HCT116 (cell line): ENCODE data around the gene TAS1R2. TPM values are rescaled to one million over a fixed set of nuclear protein-coding genes. Genes with fewer than 3 reads are reported as not detected.

Experiments used
- ATAC-seq: fragments of 200-7000 bp; cut with Tn5 transposase; 2 replicates; pipeline ENCODE4 v1.9.1; 2020; ENCODE audit warnings: mild to moderate bottlenecking, moderate library complexity
- BruUV-seq: library from RNA; stranded (reverse); fragments of 400-500 nt; replicated peaks from 2 replicates; lab custom pipeline; 2021; lab: Mats Ljungman, UMichigan
- CTCF ChIA-PET: fragments of 300-600 bp; sonication (Branson Sonifier 250); formaldehyde crosslinking; loops from one replicate; lab custom pipeline; 2021; ENCODE audit warnings: antibody characterized with exemption; lab: Charles Lee
- POLR2A ChIA-PET: fragments of 300-600, 350-600 bp; sonication (Branson Sonifier 250); formaldehyde crosslinking; loops from one replicate; lab custom pipeline; 2021; ENCODE audit warnings: antibody characterized with exemption; lab: Charles Lee
- RAD21 ChIA-PET, 2 experiments: fragments of 300-600 bp; sonication (Branson Sonifier 250); formaldehyde crosslinking; loops; one replicate each; lab custom pipeline; 2023; ENCODE audit warnings: low total read pairs in 2 of 2; ENCODE audit not compliant: uncharacterized antibody in 2 of 2, unreplicated experiment in 2 of 2, low non-redundant PET in 1 of 2; lab: Charles Lee
- DNase-seq: peaks from one replicate; pipeline ENCODE4 v3.0.0-alpha.2; 2010; ENCODE audit warnings: low read depth, low spot score
- H2AFZ ChIP-seq: fragments of 200-600 bp; shearing (Covaris generic), sonication (generic); 2 replicates; pipeline ENCODE4 v1.6.1; 2017; ENCODE audit warnings: low read depth, mixed run types, mixed read lengths, antibody characterized with exemption, low read length; ENCODE audit not compliant: poor library complexity, severe bottlenecking
- H3K27ac ChIP-seq: 2 replicates; pipeline ENCODE4 v1.5.1; 2012; ENCODE audit warnings: low read depth, low read length
- H3K27me3 ChIP-seq: fragments of 200-600 bp; sonication (generic); 2 replicates; pipeline ENCODE4 v1.6.1; 2016; ENCODE audit warnings: mixed run types, low read length, mixed read lengths; ENCODE audit not compliant: insufficient read depth
- H3K36me3 ChIP-seq, 2 experiments: fragments of 200-500 bp in 1 of 2; fragments of 200-600 bp in 1 of 2; sonication (Bioruptor generic) in 1 of 2; sonication (generic) in 1 of 2; 2 replicates each; pipeline versions ENCODE4 v1.5.1 to v1.6.1; 2014 to 2016; ENCODE audit warnings: low read length in 2 of 2, inconsistent platforms in 1 of 2, mixed read lengths in 1 of 2, mixed run types in 1 of 2; ENCODE audit not compliant: insufficient read depth in 2 of 2, control insufficient read depth in 1 of 2
- H3K4me1 ChIP-seq, 2 experiments: fragments of 200-600 bp in 1 of 2; sonication (generic) in 1 of 2; 2 replicates each; pipeline versions ENCODE4 v1.5.1 to v1.6.1; 2012 to 2017; ENCODE audit warnings: low read length in 2 of 2, inconsistent platforms in 1 of 2, mild to moderate bottlenecking in 1 of 2, mixed read lengths in 1 of 2, mixed run types in 1 of 2, moderate library complexity in 1 of 2; ENCODE audit not compliant: insufficient read depth in 2 of 2, control insufficient read depth in 1 of 2
- H3K4me2 ChIP-seq: fragments of 200-600 bp; sonication (generic); 2 replicates; pipeline ENCODE4 v1.6.1; 2017; ENCODE audit warnings: mixed run types, low read length, mixed read lengths
- H3K4me3 ChIP-seq, 2 experiments: fragments of 200-600 bp in 1 of 2; sonication (generic) in 1 of 2; replicated peaks in 1 of 2; 2 replicates each; pipeline ENCODE4 v1.5.1; 2011 to 2016; ENCODE audit warnings: low read length in 2 of 2, control low read depth in 1 of 2, low read depth in 1 of 2, mild to moderate bottlenecking in 1 of 2, mixed read lengths in 1 of 2, mixed run types in 1 of 2
- H3K79me2 ChIP-seq: fragments of 200-600 bp; sonication (generic); 2 replicates; pipeline ENCODE4 v1.6.1; 2017; ENCODE audit warnings: mild to moderate bottlenecking, mixed run types, low read length, moderate library complexity, mixed read lengths; ENCODE audit not compliant: insufficient read depth
- H3K9ac ChIP-seq: fragments of 200-600 bp; sonication (generic); 2 replicates; pipeline ENCODE4 v1.6.1; 2016; ENCODE audit warnings: low read length, mixed read lengths
- H3K9me2 ChIP-seq: fragments of 200-600 bp; sonication (generic), shearing (Covaris generic); 2 replicates; pipeline ENCODE4 v1.6.1; 2017; ENCODE audit warnings: mixed run types, mild to moderate bottlenecking, moderate library complexity; ENCODE audit not compliant: insufficient read depth
- H3K9me3 ChIP-seq, 2 experiments: fragments of 200-500 bp in 1 of 2; fragments of 200-600 bp in 1 of 2; sonication (Bioruptor generic) in 1 of 2; sonication (generic) in 1 of 2; 2 replicates each; pipeline ENCODE4 v1.6.1; 2014 to 2017; ENCODE audit warnings: low read length in 2 of 2, mixed read lengths in 2 of 2, inconsistent platforms in 1 of 2, low read depth in 1 of 2, mild to moderate bottlenecking in 1 of 2, mixed run types in 1 of 2, moderate library complexity in 1 of 2; ENCODE audit not compliant: control insufficient read depth in 1 of 2, insufficient read depth in 1 of 2
- H4K20me1 ChIP-seq: fragments of 200-600 bp; sonication (generic), shearing (Covaris generic); 2 replicates; pipeline ENCODE4 v1.6.1; 2017; ENCODE audit warnings: mixed run types, mild to moderate bottlenecking, moderate library complexity; ENCODE audit not compliant: insufficient read depth
- CBX3 ChIP-seq: IDR thresholded peaks from 2 replicates; pipeline ENCODE4 v1.6.1; 2012; ENCODE audit warnings: low read depth
- CEBPB ChIP-seq: IDR thresholded peaks from 2 replicates; pipeline ENCODE4 v1.6.1; 2012; ENCODE audit warnings: low read depth
- EGR1 ChIP-seq: IDR thresholded peaks from 2 replicates; pipeline ENCODE4 v1.6.1; 2012; ENCODE audit warnings: low read depth
- ELF1 ChIP-seq: IDR thresholded peaks from 2 replicates; pipeline ENCODE4 v1.6.1; 2012; ENCODE audit warnings: low read depth, borderline replicate concordance
- EZH2 ChIP-seq: fragments of 200-600 bp; sonication (generic); IDR thresholded peaks from 2 replicates; pipeline ENCODE4 v1.6.1; 2017; ENCODE audit warnings: antibody characterized with exemption, mixed run types
- EZH2phosphoT487 ChIP-seq: fragments of 200-600 bp; IDR thresholded peaks from 2 replicates; pipeline ENCODE4 v1.6.1; 2018; ENCODE audit warnings: antibody characterized with exemption, borderline replicate concordance
- FOSL1 ChIP-seq: IDR thresholded peaks from 2 replicates; pipeline ENCODE4 v1.6.1; 2012; ENCODE audit warnings: low read depth
- JUND ChIP-seq: IDR thresholded peaks from 2 replicates; pipeline ENCODE4 v1.6.1; 2012
- POLR2A ChIP-seq: IDR thresholded peaks from 2 replicates; pipeline ENCODE4 v1.7.0; 2011; ENCODE audit warnings: borderline replicate concordance; ENCODE audit not compliant: insufficient read depth, insufficient read length; ENCODE audit errors: extremely low read depth
- RAD21 ChIP-seq: IDR thresholded peaks from 2 replicates; pipeline ENCODE4 v1.6.1; 2012; ENCODE audit warnings: low read depth, mild to moderate bottlenecking
- SIN3A ChIP-seq: IDR thresholded peaks from 2 replicates; pipeline ENCODE4 v1.6.1; 2012; ENCODE audit warnings: low read depth
- SP1 ChIP-seq: IDR thresholded peaks from 2 replicates; pipeline ENCODE4 v1.6.1; 2012; ENCODE audit warnings: low read depth
- TCF7L2 ChIP-seq: IDR thresholded peaks from 2 replicates; pipeline ENCODE4 v1.7.0; 2011; ENCODE audit warnings: borderline replicate concordance, inconsistent platforms; ENCODE audit not compliant: insufficient read depth, insufficient read length; ENCODE audit errors: extremely low read depth
- YY1 ChIP-seq: IDR thresholded peaks from 2 replicates; pipeline ENCODE4 v1.6.1; 2011; ENCODE audit warnings: low read length, low read depth, moderate library complexity, mild to moderate bottlenecking; ENCODE audit not compliant: insufficient replicate concordance; ENCODE audit errors: extremely low read depth
- ZNF274 ChIP-seq: fragments of 200-500 bp; sonication (Bioruptor generic); IDR thresholded peaks from 2 replicates; pipeline ENCODE4 v1.6.1; 2014; ENCODE audit warnings: mild to moderate bottlenecking, low read depth, low read length, inconsistent platforms
- intact Hi-C: fragments of 100-400 bp; cut with micrococcal nuclease; formaldehyde crosslinking; loops from 2 replicates; pipeline ENCODE4 v1.10.0; 2022
- total RNA-seq: library from RNA; stranded (reverse); gene quantifications from one replicate; pipeline ENCODE4 v1.2.1, GENCODE V29; 2021; ENCODE audit not compliant: unreplicated experiment
- TF ChIP-seq, protein P1 (sequence below): IDR thresholded peaks from 2 replicates; pipeline ENCODE4 v1.6.1; 2012
- TF ChIP-seq, protein P2 (sequence below), 3 experiments: fragments of 200-600 bp in 1 of 3; sonication (generic) in 1 of 3; IDR thresholded peaks in 2 of 3; conservative IDR thresholded peaks in 1 of 3; 2 replicates each; pipeline ENCODE4 v1.5.1; 2012 to 2017; ENCODE audit warnings: low read depth in 2 of 3, low read length in 2 of 3, antibody characterized with exemption in 1 of 3, borderline replicate concordance in 1 of 3, control low read depth in 1 of 3, mild to moderate bottlenecking in 1 of 3, mixed read lengths in 1 of 3, mixed run types in 1 of 3, moderate library complexity in 1 of 3; ENCODE audit not compliant: insufficient read depth in 1 of 3
- TF ChIP-seq, protein P3 (sequence below): IDR thresholded peaks from 2 replicates; pipeline ENCODE4 v1.6.1; 2012; ENCODE audit warnings: low read depth
- TF ChIP-seq, protein P4 (sequence below): IDR thresholded peaks from 2 replicates; pipeline ENCODE4 v1.6.1; 2011; ENCODE audit warnings: mild to moderate bottlenecking, low read length, moderate library complexity; ENCODE audit not compliant: insufficient replicate concordance; ENCODE audit errors: extremely low read depth
- TF ChIP-seq, protein P5 (sequence below): IDR thresholded peaks from 2 replicates; pipeline ENCODE4 v1.6.1; 2012

The TAS1R2 gene
- total RNA-seq, 1 experiment from 2014 or later: not detected

DNA sequence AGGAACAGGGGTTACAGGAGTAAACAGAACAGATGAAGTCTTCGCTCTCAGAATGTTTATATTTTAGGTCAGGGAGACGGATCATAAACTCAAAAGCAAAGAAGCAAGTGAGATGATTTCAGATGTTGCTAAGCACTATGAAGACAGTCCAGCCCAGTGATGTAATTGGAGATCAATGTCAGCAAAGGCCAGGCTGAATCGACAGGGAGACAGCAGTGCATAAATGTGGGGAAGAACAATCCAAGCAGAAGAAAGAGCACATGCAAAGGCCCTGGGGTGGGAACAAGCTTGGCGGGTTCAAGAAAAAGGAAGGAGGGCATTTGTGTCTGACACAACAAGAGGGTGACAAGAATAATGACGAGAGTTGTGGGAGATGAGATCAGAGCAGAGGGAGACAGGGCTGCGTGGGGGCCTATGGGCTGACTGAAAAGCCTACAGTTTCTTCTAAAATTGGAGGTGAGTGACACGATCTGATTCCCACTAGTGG is 47.0 kb downstream of the TAS1R2 start:
- H2AFZ ChIP-seq: no peak overlapping the region
- DNase-seq: no peak
- H3K79me2 ChIP-seq: no peaks in the 10 kb centered on the region
- no peak overlapping the region for H3K9ac ChIP-seq
- H3K4me1 ChIP-seq: no peaks in the 10 kb centered on the region
- no peaks in the 10 kb centered on the region for H3K9me2 ChIP-seq
- H3K4me2 ChIP-seq: no peak overlapping the region
- no peaks in the 10 kb centered on the region for H3K36me3 ChIP-seq
- no peak overlapping the region for H3K4me3 ChIP-seq
- ATAC-seq: no peak
- H3K27me3 ChIP-seq: no peaks in the 10 kb centered on the region
- no TSS peak for BruUV-seq
- TF ChIP-seq SP1 (no peak), TCF7L2 (no peak), CBX3 (no peak), YY1 (no peak), JUND (no peak), EZH2phosphoT487 (no peak), RAD21 (no peak), ZNF274 (no peak), EGR1 (no peak), ELF1 (no peak), POLR2A (no peak), EZH2 (no peak), CEBPB (no peak), SIN3A (no peak), FOSL1 (no peak)
- TF ChIP-seq, protein P1, sequence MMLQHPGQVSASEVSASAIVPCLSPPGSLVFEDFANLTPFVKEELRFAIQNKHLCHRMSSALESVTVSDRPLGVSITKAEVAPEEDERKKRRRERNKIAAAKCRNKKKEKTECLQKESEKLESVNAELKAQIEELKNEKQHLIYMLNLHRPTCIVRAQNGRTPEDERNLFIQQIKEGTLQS: no peak
- TF ChIP-seq, protein P2, sequence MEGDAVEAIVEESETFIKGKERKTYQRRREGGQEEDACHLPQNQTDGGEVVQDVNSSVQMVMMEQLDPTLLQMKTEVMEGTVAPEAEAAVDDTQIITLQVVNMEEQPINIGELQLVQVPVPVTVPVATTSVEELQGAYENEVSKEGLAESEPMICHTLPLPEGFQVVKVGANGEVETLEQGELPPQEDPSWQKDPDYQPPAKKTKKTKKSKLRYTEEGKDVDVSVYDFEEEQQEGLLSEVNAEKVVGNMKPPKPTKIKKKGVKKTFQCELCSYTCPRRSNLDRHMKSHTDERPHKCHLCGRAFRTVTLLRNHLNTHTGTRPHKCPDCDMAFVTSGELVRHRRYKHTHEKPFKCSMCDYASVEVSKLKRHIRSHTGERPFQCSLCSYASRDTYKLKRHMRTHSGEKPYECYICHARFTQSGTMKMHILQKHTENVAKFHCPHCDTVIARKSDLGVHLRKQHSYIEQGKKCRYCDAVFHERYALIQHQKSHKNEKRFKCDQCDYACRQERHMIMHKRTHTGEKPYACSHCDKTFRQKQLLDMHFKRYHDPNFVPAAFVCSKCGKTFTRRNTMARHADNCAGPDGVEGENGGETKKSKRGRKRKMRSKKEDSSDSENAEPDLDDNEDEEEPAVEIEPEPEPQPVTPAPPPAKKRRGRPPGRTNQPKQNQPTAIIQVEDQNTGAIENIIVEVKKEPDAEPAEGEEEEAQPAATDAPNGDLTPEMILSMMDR (IDR thresholded peaks at IDR 0.05 in 2 of 3, conservative IDR thresholded peaks at IDR 0.05 in 1 of 3; ENCODE audit: borderline replicate concordance in 1 of 3, insufficient read depth in 1 of 3, low read depth in 2 of 3, low read length in 2 of 3): no peak
- TF ChIP-seq, protein P3, sequence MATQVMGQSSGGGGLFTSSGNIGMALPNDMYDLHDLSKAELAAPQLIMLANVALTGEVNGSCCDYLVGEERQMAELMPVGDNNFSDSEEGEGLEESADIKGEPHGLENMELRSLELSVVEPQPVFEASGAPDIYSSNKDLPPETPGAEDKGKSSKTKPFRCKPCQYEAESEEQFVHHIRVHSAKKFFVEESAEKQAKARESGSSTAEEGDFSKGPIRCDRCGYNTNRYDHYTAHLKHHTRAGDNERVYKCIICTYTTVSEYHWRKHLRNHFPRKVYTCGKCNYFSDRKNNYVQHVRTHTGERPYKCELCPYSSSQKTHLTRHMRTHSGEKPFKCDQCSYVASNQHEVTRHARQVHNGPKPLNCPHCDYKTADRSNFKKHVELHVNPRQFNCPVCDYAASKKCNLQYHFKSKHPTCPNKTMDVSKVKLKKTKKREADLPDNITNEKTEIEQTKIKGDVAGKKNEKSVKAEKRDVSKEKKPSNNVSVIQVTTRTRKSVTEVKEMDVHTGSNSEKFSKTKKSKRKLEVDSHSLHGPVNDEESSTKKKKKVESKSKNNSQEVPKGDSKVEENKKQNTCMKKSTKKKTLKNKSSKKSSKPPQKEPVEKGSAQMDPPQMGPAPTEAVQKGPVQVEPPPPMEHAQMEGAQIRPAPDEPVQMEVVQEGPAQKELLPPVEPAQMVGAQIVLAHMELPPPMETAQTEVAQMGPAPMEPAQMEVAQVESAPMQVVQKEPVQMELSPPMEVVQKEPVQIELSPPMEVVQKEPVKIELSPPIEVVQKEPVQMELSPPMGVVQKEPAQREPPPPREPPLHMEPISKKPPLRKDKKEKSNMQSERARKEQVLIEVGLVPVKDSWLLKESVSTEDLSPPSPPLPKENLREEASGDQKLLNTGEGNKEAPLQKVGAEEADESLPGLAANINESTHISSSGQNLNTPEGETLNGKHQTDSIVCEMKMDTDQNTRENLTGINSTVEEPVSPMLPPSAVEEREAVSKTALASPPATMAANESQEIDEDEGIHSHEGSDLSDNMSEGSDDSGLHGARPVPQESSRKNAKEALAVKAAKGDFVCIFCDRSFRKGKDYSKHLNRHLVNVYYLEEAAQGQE: no peak
- TF ChIP-seq, protein P4, sequence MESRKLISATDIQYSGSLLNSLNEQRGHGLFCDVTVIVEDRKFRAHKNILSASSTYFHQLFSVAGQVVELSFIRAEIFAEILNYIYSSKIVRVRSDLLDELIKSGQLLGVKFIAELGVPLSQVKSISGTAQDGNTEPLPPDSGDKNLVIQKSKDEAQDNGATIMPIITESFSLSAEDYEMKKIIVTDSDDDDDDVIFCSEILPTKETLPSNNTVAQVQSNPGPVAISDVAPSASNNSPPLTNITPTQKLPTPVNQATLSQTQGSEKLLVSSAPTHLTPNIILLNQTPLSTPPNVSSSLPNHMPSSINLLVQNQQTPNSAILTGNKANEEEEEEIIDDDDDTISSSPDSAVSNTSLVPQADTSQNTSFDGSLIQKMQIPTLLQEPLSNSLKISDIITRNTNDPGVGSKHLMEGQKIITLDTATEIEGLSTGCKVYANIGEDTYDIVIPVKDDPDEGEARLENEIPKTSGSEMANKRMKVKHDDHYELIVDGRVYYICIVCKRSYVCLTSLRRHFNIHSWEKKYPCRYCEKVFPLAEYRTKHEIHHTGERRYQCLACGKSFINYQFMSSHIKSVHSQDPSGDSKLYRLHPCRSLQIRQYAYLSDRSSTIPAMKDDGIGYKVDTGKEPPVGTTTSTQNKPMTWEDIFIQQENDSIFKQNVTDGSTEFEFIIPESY: no peak
- TF ChIP-seq, protein P5, sequence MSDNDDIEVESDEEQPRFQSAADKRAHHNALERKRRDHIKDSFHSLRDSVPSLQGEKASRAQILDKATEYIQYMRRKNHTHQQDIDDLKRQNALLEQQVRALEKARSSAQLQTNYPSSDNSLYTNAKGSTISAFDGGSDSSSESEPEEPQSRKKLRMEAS: no peak
- TF ChIP-seq, all 23 proteins: peak for 0
- CTCF ChIA-PET: no interaction called here
- intact Hi-C loops: no loop called here
- no peak overlapping the region for H3K27ac ChIP-seq
- no peaks in the 10 kb centered on the region for H4K20me1 ChIP-seq
- POLR2A ChIA-PET: no interaction called here
- H3K9me3 ChIP-seq: no peaks in the 10 kb centered on the region
- RAD21 ChIA-PET: no interaction called here
